Activated T-cell treated with anti-CD3 and anti-CD28 coated beads for 24 hours (primary cell): ENCODE measurements around the gene XRCC4.

ENCODE experiments used
- DNase-seq: peaks from one replicate; pipeline ENCODE4 v3.0.0-alpha.2; 2020; ENCODE audit warnings: low read depth

Gene XRCC4

GRCh38 chr5:83071286-83072051 is 5.9 kb upstream of the XRCC4 start:
- DNase-seq = no peak

- DNase-seq = no peak
These were observed 4.4 kb upstream of the XRCC4 start for GRCh38 chr5:83072966-83073365.

DNA sequence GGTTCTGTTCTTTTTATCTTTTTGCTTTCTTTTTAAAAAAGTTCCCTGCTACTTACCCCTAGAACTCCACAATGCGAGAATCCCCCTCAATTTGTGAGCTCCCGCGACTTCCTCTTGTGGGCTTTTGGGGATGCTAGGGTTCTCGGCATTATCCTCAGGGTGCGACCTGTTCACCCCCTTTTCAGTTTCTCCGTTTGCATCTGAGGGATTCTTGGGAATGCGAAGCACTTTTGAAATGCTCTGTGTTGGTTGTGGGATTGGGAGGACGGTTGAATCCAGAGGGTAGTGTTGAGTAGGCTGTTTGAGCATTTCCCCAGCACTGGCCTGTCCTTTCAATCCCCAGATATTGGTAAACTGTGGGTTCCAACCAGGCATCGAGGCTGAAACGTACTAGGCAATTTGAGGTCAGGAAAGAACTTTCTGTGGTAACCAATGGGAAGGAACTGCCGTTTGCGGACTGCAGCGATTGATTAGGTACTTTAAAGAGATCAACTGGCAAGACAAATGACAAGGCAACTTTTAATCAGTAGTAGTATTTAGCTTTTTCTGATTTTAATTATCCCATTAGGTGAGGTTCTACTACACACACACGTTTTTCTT is 415 bp downstream of the XRCC4 start:
- no peak for DNase-seq

GRCh38 chr5:83082750-83083149 is 5.4 kb downstream of the XRCC4 start:
- no peak for DNase-seq

- DNase-seq = no peak
These were observed 7.0 kb downstream of the XRCC4 start for GRCh38 chr5:83084336-83084735.

- no peak for DNase-seq
These were observed 7.8 kb downstream of the XRCC4 start for GRCh38 chr5:83085106-83085505.

DNA sequence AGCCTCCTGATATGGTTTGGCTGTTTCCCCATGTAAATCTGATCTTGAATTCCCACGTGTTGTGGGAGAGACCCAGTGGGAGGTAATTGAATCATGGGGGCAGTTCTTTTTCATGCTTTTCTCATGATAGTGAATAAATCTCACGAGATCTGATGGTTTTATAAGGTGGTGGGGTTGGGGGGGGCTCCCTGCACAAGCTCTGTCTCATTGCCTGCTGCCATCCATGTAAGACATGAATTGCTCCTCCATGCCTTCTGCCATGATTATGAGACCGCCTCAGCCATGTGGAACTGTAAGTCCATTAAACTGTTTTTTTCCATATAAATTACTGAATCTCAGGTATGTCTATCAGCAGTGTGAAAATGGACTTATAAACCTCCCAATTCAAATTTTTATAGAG is 12.8 kb downstream of the XRCC4 start:
- DNase-seq = no peak

- no peak for DNase-seq
These were observed 15.3 kb downstream of the XRCC4 start for GRCh38 chr5:83092619-83093018.

DNA sequence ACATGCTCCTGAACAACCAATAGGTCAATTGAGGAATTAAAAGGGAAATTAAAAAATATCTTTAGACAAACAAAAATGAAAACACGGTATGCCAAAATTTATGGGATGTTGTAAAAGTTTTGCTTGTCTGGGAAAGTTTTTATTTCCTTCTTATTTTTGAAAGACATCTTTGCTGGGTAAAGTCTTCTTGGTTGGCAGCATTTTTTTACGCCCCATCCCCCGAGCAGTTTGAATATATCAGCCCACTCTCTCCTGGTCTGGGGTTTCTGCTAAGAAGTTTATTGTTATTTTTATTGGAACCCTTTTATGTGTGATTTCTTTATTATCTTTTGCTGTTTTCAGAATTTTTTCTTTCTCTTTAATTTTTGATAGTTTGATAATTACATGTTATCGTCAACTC is 16.3 kb downstream of the XRCC4 start:
- no peak for DNase-seq

GRCh38 chr5:83095163-83095956 is 18.0 kb downstream of the XRCC4 start:
- no peak for DNase-seq

GRCh38 chr5:83095957-83096539 is 18.7 kb downstream of the XRCC4 start:
- DNase-seq = no peak

GRCh38 chr5:83096660-83097339 is 19.5 kb downstream of the XRCC4 start:
- no peak for DNase-seq

DNA sequence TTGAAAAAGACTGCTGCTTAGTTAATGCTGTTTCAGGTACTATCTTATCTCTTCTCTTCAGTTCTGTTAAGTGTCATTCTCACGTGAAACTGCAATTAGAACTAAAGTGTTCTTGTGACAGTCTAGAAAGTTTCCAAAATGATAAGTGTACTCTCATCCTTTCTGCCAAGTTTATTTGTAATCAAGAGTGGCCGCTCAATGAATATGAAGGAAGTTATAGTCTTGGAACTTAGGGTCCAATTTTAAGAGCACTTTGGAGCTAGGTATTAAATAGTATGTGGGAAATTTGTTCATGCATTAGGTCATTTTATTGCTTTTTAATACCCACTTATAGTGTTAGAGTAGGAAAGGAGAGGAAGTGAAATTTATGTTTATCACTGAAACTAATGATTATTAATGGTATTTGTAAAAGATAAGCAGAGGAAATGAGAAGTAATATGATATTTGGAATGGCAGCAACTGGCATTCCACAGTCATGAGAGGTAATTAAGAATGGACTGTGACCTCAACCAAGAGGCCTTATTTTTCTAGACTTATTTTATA is 20.4 kb downstream of the XRCC4 start:
- no peak for DNase-seq

- DNase-seq = no peak
These were observed 21.7 kb downstream of the XRCC4 start for GRCh38 chr5:83099001-83099400.

GRCh38 chr5:83099445-83099844 is 22.1 kb downstream of the XRCC4 start:
- DNase-seq = no peak

DNA sequence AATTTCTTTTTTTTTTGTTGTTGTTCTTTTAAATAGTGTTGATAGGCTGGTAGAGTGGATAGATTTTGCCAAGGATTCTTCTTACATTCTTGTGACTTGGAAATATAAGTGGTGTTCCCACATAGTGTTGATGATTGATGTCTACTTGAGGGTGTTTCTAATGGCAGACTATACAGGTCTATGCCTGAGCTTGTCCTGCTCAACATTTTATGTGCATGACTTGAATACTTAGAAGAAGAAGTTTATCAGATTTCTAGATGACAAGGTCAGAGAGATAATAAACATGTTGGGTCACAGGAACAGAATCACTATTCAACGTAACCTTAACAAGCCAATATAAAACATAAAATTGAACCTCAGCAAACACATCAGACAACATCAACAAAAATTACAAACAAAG is 24.2 kb downstream of the XRCC4 start:
- no peak for DNase-seq

DNA sequence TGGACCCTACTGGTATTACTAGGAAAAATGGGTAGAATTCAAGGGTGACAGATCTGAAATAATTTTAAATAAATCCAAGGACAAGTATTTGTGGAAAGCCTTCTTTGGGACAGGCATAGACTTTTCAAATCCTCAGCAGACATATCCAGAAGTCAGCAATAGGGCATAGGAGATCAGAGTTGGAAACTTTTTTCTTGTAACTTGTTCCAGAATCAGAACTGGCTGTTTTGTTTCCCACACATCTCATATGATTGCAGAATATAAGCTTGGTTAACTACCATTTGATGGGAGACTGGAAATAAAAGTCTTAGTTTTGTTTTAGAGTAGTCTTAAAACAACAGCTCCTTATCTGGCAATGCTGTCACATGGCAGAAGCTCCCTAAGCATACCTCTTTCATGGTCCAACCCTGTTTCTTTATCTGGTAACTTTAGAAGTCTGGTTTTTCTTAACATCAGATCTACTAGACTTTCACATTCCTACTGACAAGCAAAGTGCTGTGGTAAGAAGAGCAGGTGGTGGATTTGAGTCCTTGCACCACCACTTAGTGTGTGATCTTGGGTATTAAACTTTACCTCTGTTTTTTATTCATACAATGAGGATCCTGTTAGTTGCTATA is 25.1 kb downstream of the XRCC4 start:
- no peak for DNase-seq

DNA sequence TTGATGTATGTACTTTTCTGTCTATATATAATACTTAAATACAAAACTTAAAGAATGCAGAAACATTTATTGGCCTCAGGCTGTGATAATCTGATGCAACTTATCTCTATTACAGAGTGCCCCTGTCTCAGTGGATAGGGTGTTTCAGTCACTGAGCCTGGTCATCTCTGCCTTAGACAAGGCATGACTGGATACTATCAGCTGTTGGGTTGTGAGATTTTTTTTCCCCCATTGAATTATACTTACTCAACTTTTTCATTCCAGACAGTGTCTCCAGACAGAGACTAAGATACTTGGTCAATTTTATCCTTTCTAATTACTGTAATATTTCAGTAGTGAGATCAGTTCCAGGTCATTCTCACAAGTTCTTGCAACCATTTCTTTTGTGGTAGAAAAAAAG is 26.7 kb downstream of the XRCC4 start:
- DNase-seq = no peak

GRCh38 chr5:83107692-83108420 is 30.5 kb downstream of the XRCC4 start:
- DNase-seq = no peak

DNA sequence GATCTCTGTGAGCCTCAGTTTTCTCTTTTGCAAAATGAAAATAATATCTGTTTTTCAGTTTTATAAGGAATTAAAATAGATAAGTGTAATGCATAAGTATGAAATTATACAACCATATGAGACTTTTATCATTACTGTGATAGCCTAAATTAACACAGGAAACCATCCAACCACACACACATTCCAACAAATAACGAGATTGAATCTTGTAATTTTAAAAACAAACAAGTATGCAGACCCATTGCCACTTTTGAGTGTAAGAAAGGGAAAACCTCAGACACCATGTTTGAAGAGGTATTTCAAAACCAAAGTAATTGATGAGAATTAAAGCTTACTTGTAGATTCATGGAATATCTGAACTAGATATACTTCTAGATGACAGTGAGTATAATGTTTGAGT is 32.0 kb downstream of the XRCC4 start:
- DNase-seq = no peak

- no peak for DNase-seq
These were observed 38.5 kb downstream of the XRCC4 start for GRCh38 chr5:83115816-83116215.
